Fibroblast of the aortic adventitia (primary cell): ENCODE results near the gene UPK1A. TPM values are rescaled to one million over a fixed set of nuclear protein-coding genes. Genes with fewer than 3 reads are reported as not detected.

ENCODE experiments used
- DNase-seq: peaks from one replicate; pipeline ENCODE4 v3.0.0-alpha.2; 2010; ENCODE audit warnings: low read depth
- H3K4me3 ChIP-seq: 2 replicates; pipeline ENCODE4 v1.5.1; 2011; ENCODE audit warnings: low read depth, mild to moderate bottlenecking, control low read depth, low read length, moderate library complexity
- total RNA-seq: library from RNA; depleted of rRNA; stranded (reverse); fragments of >200 nt; gene quantifications from 2 replicates; pipeline ENCODE4 v1.2.3, GENCODE V29; 2012; ENCODE audit warnings: low replicate concordance
- TF ChIP-seq, protein P1 (sequence below): IDR thresholded peaks from 2 replicates; pipeline ENCODE4 v1.5.1; 2011; ENCODE audit warnings: mild to moderate bottlenecking, low read length, control low read depth, inconsistent platforms; ENCODE audit not compliant: insufficient read depth

The UPK1A gene
- total RNA-seq, 1 donor = not detected

DNA sequence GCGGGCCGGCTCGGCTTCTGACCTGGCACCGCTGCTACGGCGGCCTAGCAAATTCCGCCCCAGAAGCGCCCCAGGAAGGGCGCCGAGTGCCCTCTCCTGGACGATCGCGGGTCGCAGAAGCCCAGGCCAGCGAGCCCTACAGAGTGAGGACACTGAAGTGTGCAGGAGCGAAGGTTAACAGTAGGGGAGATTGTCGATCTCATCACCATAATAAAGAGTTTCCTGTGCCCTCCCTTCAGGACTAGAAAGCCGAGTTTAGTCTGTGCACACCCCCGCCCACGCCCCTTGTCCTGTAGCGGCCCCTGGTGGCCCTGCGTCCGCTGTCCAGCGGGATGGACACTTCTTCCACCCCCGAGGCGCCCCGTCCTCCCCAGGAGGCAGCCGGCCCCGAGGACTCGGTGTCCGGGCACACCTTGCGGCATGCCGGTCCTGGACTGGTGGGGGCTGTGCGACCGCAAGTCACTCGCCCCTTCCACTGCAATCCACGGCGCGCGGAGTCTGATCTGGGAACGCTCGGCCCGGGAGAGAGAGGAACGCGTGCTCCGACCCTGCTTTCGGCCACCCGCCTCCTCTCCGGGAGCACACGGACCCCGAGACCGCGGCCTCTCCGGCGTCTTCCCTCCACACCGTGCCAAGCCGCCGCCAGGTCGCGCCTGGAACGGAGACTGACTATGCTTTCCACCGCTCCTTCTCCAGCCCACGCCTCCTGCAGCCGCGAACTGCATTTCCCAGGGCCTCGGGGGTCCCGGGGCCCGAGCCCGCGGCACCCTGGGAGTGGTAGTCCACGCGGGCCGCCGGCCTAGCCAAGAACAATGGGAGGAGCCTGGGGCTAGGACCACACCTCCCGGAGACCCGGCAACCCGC, 50.7 kb downstream of the UPK1A start:
- DNase-seq = peak; percentile 94
- H3K4me3 ChIP-seq = peak overlapping the region; percentile 82
- TF ChIP-seq, protein P1, sequence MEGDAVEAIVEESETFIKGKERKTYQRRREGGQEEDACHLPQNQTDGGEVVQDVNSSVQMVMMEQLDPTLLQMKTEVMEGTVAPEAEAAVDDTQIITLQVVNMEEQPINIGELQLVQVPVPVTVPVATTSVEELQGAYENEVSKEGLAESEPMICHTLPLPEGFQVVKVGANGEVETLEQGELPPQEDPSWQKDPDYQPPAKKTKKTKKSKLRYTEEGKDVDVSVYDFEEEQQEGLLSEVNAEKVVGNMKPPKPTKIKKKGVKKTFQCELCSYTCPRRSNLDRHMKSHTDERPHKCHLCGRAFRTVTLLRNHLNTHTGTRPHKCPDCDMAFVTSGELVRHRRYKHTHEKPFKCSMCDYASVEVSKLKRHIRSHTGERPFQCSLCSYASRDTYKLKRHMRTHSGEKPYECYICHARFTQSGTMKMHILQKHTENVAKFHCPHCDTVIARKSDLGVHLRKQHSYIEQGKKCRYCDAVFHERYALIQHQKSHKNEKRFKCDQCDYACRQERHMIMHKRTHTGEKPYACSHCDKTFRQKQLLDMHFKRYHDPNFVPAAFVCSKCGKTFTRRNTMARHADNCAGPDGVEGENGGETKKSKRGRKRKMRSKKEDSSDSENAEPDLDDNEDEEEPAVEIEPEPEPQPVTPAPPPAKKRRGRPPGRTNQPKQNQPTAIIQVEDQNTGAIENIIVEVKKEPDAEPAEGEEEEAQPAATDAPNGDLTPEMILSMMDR = peak; percentile 78

DNA sequence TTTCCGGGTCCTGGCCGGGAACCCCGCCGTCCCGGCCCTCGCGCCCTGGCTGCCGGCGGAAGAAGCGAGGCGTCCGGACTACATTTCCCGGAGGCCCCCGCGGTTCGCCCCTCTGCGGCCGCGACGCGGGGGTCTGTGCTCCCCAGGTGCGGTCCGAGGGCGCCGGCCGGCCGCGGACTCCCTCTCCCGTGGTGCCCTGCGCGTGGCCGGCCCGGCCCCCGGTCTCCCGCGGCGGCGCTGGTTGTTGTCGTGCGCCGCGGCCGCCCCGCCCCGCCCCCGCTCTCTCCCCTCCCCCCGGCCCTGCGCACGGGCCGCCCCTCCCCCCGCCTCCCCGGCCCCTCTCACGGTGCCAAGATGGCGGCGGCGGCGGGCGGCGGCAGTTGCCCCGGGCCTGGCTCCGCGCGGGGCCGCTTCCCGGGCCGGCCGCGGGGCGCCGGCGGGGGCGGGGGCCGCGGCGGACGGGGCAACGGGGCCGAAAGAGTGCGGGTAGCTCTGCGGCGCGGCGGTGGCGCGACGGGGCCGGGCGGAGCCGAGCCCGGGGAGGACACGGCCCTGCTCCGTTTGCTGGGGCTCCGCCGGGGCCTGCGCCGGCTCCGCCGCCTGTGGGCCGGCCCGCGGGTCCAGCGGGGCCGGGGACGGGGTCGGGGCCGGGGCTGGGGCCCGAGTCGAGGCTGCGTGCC, 51.5 kb downstream of the UPK1A start, which contains the start of gene KMT2B:
TSS of gene KMT2B (plus strand) at position 339 of the 680 bp plus-strand sequence. CDS start at position 355, 16 bp downstream.
- H3K4me3 ChIP-seq = peak within 1 kb of the TSS; percentile 87
- TF ChIP-seq, protein P1 = no peak
- no peak for DNase-seq

DNA sequence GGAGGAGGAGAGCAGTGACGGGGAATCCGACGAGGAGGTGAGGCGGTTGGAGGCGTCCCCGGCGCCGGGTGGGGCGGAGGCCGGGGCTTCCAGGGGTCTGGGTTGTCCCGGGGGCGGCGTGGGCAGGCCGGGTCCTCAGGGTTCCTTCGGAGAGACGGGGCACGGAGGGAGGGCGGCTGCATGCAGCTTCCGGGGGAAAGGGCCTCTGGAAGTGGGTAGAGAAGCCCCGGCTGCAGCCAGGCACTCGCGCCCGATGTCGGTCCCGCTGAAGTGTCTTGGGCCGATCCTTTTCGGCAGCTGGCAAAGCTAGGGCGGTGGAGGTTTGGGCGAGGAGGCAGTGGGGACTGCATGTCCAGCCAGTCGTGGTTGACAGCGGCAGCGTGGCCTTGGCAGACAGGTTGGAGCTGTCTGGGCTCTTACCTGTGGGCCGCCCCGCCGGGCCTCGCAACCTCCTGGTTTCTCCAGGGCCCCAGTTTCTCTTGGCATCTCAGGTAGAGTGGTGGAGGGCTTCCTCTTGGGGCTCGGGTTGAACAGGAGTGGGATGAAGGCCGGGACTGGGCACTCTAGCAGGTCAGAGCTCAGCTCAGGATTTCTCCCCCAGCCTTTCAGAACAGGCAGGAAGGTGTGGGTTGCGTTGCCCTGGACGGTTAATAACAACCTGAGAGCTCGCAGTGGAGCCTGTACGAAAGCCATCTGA, 52.2 kb downstream of the UPK1A start:
- DNase-seq = no peak
- H3K4me3 ChIP-seq = peak overlapping the region; percentile 87
- TF ChIP-seq, protein P1 = no peak

DNA sequence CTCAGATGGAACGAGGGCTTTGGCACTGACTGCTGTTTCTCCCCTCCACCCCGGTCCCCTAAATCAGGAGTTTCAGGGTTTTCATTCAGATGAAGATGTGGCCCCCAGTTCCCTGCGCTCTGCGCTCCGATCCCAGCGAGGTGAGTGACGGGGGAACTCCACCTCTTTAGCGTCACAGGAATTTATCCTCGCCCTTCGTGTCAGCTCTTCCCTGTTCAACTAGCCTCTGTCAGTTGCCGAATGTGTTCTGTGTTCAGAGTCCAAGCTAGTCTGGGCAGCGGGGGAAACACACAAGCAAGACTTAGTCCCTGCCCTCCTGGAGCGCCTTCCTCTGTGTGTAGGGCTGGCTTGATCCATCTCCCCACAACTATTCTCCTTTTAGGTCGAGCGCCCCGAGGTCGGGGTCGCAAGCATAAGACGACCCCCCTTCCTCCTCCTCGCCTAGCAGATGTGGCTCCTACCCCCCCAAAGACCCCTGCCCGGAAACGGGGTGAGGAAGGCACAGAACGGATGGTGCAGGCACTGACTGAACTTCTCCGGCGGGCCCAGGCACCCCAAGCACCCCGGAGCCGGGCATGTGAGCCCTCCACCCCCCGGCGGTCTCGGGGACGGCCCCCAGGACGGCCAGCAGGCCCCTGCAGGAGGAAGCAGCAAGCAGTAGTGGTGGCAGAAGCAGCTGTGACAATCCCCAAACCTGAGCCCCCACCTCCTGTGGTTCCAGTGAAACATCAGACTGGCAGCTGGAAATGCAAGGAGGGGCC, 53.3 kb downstream of the UPK1A start:
- H3K4me3 ChIP-seq = peak overlapping the region; percentile 87
- no peak for DNase-seq
- TF ChIP-seq, protein P1 = no peak

DNA sequence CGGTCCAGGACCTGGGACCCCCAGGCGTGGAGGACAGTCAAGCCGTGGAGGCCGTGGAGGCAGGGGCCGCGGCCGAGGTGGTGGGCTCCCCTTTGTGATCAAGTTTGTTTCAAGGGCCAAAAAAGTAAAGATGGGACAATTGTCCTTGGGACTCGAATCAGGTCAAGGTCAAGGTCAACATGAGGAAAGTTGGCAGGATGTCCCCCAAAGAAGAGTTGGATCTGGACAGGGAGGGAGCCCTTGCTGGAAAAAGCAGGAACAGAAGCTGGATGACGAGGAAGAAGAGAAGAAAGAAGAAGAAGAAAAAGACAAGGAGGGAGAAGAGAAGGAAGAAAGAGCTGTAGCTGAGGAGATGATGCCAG, 53.8 kb downstream of the UPK1A start:
- H3K4me3 ChIP-seq = no peak overlapping the region
- TF ChIP-seq, protein P1 = no peak
- DNase-seq = no peak

DNA sequence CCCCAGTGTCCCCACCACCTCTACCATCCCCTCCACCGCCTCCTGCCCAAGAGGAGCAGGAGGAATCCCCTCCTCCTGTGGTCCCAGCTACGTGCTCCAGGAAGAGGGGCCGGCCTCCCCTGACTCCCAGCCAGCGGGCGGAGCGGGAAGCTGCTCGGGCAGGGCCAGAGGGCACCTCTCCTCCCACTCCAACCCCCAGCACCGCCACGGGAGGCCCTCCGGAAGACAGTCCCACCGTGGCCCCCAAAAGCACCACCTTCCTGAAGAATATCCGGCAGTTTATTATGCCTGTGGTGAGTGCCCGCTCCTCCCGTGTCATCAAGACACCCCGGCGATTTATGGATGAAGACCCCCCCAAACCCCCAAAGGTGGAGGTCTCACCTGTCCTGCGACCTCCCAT, 54.3 kb downstream of the UPK1A start:
- TF ChIP-seq, protein P1 = no peak
- no peak for DNase-seq
- H3K4me3 ChIP-seq = no peak overlapping the region
